Activated CD8-positive, alpha-beta memory T cell treated with anti-CD3 and anti-CD28 coated beads for 48 hours (primary cell): ENCODE measurements around the gene MARF1.
"Not testable (repeated sequence)": the region's sequence is repeated elsewhere in the genome, so short reads cannot be mapped to it uniquely, and the experiment has no call there.

ENCODE experiments used
- DNase-seq, 3 experiments: peaks; one replicate each; pipeline ENCODE4 v3.0.0-alpha.2; 2020; ENCODE audit warnings: low read depth in 2 of 3, low spot score in 2 of 3

Gene MARF1

GRCh38 chr16:15621456-15621855, 21.5 kb downstream of the MARF1 start:
- no peak for DNase-seq

- DNase-seq = no peak
Observed at GRCh38 chr16:15620611-15621195, 22.3 kb downstream of the MARF1 start.

- DNase-seq = no peak
Observed at GRCh38 chr16:15618392-15618791, 24.6 kb downstream of the MARF1 start.

GRCh38 chr16:15617901-15618300, 25.1 kb downstream of the MARF1 start:
- DNase-seq = no peak

- DNase-seq = no peak
Observed at GRCh38 chr16:15616475-15617165, 26.3 kb downstream of the MARF1 start.

- DNase-seq = no peak
Observed at GRCh38 chr16:15616012-15616411, 26.9 kb downstream of the MARF1 start.

- no peak for DNase-seq
Observed at GRCh38 chr16:15613676-15614075, 29.3 kb downstream of the MARF1 start.

GRCh38 chr16:15611610-15612009, 31.3 kb downstream of the MARF1 start:
- no peak for DNase-seq

GRCh38 chr16:15610369-15610871, 32.5 kb downstream of the MARF1 start:
- no peak for DNase-seq

- no peak for DNase-seq
Observed at GRCh38 chr16:15609286-15609649, 33.7 kb downstream of the MARF1 start.

- no peak for DNase-seq
Observed at GRCh38 chr16:15608398-15609285, 34.3 kb downstream of the MARF1 start.

GRCh38 chr16:15607700-15608396, 35.1 kb downstream of the MARF1 start:
- DNase-seq = no peak

- not testable (repeated sequence) for DNase-seq
Observed at GRCh38 chr16:15607221-15607699, 35.7 kb downstream of the MARF1 start.

- no peak for DNase-seq
Observed at GRCh38 chr16:15606518-15607220, 36.3 kb downstream of the MARF1 start.

- no peak for DNase-seq
Observed at GRCh38 chr16:15605839-15606517, 37.0 kb downstream of the MARF1 start.

- no peak for DNase-seq
Observed at GRCh38 chr16:15604460-15605440, 38.2 kb downstream of the MARF1 start.

GRCh38 chr16:15602285-15603044, 40.5 kb downstream of the MARF1 start:
- no peak for DNase-seq
